ENCODE measurements around the gene FGF3. TPM values are rescaled to one million over a fixed set of nuclear protein-coding genes. Genes with fewer than 3 reads are reported as not detected.

Gene FGF3
- total and polyA plus RNA-seq, 9 of the 15 experiments (the other 6 are each of a cell fraction or from before 2014, with no cell fraction given) = not detected

DNA sequence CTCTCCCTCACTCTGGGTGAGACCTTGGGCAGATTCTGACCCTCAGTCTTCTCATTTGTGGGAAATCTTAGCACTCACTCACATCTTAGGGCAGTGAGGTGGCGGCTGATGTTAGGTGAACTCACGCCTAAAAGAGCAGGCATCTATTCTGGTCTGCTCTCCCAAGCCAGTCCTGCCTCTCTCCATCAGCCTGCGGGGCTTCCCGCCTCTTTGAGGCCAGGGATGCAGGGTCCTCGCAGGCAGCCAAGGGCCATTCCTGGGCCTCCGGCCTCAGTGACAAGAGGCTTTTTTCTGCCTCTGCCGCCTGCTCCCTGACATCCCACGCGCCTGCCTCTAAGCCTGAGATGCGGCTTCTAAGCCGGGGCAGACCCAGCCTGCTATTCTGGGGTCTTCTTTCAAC, 30.3 kb downstream of the FGF3 start:
- no TSS peak for BruUV-seq (replicated peaks)
- ATAC-seq (no peak), FAIRE-seq (no peak), DNase-seq (ENCODE audit: extremely low read depth in 1 of 4, low spot score in 3 of 4) (no peak)
- H3K79me2 ChIP-seq (ENCODE audit: control insufficient read depth, insufficient read depth, low read length) = no peaks in the 10 kb centered on the region
- ChIA-PET POLR2A (no interaction called here), CTCF (ENCODE audit: low intra/inter-chr PET ratio) (no interaction called here)
- H3K4me3 ChIP-seq = no peak overlapping the region
- no peak overlapping the region for H3K9ac ChIP-seq (ENCODE audit: insufficient read depth in 1 of 2, low read depth in 2 of 2, low read length in 2 of 2)
- H3K4me1 ChIP-seq (replicated peaks in 1 of 2; ENCODE audit: control insufficient read depth in 2 of 2, insufficient read depth in 2 of 2, low read length in 2 of 2) = no peaks in the 10 kb centered on the region
- no peaks in the 10 kb centered on the region for H3K9me3 ChIP-seq (replicated peaks; ENCODE audit: control insufficient read depth, insufficient read depth, low read depth, low read length)
- H3K27me3 ChIP-seq (ENCODE audit: control insufficient read depth in 2 of 2, insufficient read depth in 2 of 2, low read length in 2 of 2) = peaks cover 34 to 77% of the 10 kb centered on the region in 2 experiments; a peak in 4 of 5 replicates
- H3K36me3 ChIP-seq (ENCODE audit: control insufficient read depth, insufficient read depth, low read length) = no peaks in the 10 kb centered on the region
- H2AFZ ChIP-seq (ENCODE audit: low read depth, low read length) = no peak overlapping the region
- no peak overlapping the region for H3K27ac ChIP-seq (ENCODE audit: extremely low read depth, low read depth, low read length)
- intact Hi-C loops (cut with micrococcal nuclease) (no loop called here), in situ Hi-C loops (cut with MboI) (no loop called here)
- whole genome bisulfite sequencing (ENCODE audit: insufficient coverage, low coverage, missing lambda C conversion rate) = 3% methylated on average over 11 of the region's 11 CpGs
- no peak overlapping the region for H3K4me2 ChIP-seq (ENCODE audit: insufficient read depth, low read length)
- H3K9me1 ChIP-seq (ENCODE audit: control insufficient read depth, insufficient read depth, low read length) = peaks cover 3% of the 10 kb centered on the region
- peaks cover 6% of the 10 kb centered on the region; the same call in 1 of the 2 replicates for H4K20me1 ChIP-seq (replicated peaks; ENCODE audit: control insufficient read depth, insufficient read depth, low read length)
- TF ChIP-seq NONO (IDR thresholded peaks at IDR 0.05; ENCODE audit: low read depth in 2 of 2, low read length in 1 of 2) (no peak), L3MBTL2 (IDR thresholded peaks at IDR 0.05) (no peak), HNRNPH1 (optimal IDR thresholded peaks at IDR 0.05; ENCODE audit: low read depth, low read length) (no peak), MIER1 (IDR thresholded peaks at IDR 0.05; ENCODE audit: low read depth) (no peak), NFATC3 (IDR thresholded peaks at IDR 0.05) (no peak), NCOA4 (IDR thresholded peaks at IDR 0.05; ENCODE audit: partially characterized antibody) (no peak), PATZ1 (CRISPR knock-in tag; IDR thresholded peaks at IDR 0.05; ENCODE audit: borderline replicate concordance) (no peak), ZKSCAN1 (IDR thresholded peaks at IDR 0.05; ENCODE audit: low read depth, low read length) (no peak), STAG1 (CRISPR knock-in tag; IDR thresholded peaks at IDR 0.05; ENCODE audit: borderline replicate concordance) (no peak), ZNF696 (CRISPR knock-in tag; conservative IDR thresholded peaks at IDR 0.05) (no peak)
- TF ChIP-seq, protein P1, sequence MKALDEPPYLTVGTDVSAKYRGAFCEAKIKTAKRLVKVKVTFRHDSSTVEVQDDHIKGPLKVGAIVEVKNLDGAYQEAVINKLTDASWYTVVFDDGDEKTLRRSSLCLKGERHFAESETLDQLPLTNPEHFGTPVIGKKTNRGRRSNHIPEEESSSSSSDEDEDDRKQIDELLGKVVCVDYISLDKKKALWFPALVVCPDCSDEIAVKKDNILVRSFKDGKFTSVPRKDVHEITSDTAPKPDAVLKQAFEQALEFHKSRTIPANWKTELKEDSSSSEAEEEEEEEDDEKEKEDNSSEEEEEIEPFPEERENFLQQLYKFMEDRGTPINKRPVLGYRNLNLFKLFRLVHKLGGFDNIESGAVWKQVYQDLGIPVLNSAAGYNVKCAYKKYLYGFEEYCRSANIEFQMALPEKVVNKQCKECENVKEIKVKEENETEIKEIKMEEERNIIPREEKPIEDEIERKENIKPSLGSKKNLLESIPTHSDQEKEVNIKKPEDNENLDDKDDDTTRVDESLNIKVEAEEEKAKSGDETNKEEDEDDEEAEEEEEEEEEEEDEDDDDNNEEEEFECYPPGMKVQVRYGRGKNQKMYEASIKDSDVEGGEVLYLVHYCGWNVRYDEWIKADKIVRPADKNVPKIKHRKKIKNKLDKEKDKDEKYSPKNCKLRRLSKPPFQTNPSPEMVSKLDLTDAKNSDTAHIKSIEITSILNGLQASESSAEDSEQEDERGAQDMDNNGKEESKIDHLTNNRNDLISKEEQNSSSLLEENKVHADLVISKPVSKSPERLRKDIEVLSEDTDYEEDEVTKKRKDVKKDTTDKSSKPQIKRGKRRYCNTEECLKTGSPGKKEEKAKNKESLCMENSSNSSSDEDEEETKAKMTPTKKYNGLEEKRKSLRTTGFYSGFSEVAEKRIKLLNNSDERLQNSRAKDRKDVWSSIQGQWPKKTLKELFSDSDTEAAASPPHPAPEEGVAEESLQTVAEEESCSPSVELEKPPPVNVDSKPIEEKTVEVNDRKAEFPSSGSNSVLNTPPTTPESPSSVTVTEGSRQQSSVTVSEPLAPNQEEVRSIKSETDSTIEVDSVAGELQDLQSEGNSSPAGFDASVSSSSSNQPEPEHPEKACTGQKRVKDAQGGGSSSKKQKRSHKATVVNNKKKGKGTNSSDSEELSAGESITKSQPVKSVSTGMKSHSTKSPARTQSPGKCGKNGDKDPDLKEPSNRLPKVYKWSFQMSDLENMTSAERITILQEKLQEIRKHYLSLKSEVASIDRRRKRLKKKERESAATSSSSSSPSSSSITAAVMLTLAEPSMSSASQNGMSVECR (CRISPR knock-in tag; IDR thresholded peaks at IDR 0.05) = no peak
- TF ChIP-seq, protein P2, sequence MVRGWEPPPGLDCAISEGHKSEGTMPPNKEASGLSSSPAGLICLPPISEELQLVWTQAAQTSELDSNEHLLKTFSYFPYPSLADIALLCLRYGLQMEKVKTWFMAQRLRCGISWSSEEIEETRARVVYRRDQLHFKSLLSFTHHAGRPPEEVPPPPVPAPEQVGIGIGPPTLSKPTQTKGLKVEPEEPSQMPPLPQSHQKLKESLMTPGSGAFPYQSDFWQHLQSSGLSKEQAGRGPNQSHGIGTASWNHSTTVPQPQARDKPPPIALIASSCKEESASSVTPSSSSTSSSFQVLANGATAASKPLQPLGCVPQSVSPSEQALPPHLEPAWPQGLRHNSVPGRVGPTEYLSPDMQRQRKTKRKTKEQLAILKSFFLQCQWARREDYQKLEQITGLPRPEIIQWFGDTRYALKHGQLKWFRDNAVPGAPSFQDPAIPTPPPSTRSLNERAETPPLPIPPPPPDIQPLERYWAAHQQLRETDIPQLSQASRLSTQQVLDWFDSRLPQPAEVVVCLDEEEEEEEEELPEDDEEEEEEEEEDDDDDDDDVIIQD (CRISPR knock-in tag; IDR thresholded peaks at IDR 0.05) = no peak
- TF ChIP-seq, protein P3, sequence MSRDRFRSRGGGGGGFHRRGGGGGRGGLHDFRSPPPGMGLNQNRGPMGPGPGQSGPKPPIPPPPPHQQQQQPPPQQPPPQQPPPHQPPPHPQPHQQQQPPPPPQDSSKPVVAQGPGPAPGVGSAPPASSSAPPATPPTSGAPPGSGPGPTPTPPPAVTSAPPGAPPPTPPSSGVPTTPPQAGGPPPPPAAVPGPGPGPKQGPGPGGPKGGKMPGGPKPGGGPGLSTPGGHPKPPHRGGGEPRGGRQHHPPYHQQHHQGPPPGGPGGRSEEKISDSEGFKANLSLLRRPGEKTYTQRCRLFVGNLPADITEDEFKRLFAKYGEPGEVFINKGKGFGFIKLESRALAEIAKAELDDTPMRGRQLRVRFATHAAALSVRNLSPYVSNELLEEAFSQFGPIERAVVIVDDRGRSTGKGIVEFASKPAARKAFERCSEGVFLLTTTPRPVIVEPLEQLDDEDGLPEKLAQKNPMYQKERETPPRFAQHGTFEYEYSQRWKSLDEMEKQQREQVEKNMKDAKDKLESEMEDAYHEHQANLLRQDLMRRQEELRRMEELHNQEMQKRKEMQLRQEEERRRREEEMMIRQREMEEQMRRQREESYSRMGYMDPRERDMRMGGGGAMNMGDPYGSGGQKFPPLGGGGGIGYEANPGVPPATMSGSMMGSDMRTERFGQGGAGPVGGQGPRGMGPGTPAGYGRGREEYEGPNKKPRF (IDR thresholded peaks at IDR 0.05; ENCODE audit: low read depth, low read length) = no peak

Data from K562 (cell line).